ENCODE data around the gene PLEKHG4B. TPM values are rescaled to one million over a fixed set of nuclear protein-coding genes. Genes with fewer than 3 reads are reported as not detected.

Gene PLEKHG4B
- total and polyA plus RNA-seq, 7 donors = 0.01 TPM; not detected in 6

DNA sequence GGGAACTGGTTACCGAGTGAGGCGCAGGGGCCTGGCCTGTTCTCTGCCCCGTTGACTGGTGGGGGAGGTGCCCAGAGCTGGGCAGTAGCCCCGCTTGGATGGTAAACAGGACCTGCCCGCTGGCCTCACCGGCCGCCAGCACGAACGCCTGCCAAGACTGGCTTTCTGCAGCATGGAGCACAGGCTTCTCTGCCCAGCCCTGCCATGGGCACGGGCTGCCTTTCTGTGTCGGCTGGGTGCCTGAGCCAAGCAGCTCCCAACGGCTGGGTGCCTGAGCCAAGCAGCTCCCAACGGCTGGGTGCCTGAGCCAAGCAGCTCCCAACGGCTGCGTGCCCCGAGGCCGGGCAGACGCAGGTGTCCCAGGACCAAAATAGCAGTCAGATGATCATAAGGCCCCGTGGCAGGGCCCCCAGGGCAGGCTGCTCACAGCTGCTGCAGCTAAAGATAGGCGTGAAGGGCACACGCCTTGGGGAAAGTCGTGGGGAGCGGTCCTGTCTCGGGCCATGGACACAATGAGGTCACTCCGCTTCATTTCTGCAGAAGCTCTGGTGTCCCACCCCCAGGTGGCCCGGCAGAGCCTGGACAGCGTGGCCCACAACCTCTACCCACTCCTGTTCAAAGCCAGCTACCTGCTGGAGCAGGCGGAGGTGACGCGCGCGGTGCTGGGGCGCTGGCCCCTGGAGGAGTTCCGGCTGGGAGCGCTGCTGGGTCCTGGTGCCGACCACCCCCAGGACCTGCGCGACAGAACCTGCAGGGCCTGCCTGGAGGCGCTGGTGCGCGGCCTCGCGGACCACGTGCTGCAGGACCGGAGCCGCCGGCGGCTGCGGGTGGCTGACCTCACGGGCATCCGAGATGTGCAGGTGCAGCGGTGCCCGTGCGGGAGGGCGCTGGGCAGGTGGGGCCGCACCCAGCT, 99.3 kb downstream of the PLEKHG4B start, which contains the start of gene LRRC14B:
LRRC14B (plus strand) TSS at position 460 of the 913 bp plus-strand sequence; CDS start at position 504, 44 bp downstream.
- DNase-seq (peak; percentile 75 to 95), ATAC-seq (peak; percentile 79 to 86 (median 85))
- TF ChIP-seq, protein P1, sequence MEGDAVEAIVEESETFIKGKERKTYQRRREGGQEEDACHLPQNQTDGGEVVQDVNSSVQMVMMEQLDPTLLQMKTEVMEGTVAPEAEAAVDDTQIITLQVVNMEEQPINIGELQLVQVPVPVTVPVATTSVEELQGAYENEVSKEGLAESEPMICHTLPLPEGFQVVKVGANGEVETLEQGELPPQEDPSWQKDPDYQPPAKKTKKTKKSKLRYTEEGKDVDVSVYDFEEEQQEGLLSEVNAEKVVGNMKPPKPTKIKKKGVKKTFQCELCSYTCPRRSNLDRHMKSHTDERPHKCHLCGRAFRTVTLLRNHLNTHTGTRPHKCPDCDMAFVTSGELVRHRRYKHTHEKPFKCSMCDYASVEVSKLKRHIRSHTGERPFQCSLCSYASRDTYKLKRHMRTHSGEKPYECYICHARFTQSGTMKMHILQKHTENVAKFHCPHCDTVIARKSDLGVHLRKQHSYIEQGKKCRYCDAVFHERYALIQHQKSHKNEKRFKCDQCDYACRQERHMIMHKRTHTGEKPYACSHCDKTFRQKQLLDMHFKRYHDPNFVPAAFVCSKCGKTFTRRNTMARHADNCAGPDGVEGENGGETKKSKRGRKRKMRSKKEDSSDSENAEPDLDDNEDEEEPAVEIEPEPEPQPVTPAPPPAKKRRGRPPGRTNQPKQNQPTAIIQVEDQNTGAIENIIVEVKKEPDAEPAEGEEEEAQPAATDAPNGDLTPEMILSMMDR (IDR thresholded peaks at IDR 0.05) = no peak
- H3K27me3 ChIP-seq (ENCODE audit: insufficient read depth in 3 of 3, low read length in 2 of 3) = no peaks in the 10 kb centered on the region
- 8 to 15% (median 12%) methylated on average over 47 to 56 of the region's 56 CpGs for whole genome bisulfite sequencing, 3 donors
- H3K9me3 ChIP-seq = no peaks in the 10 kb centered on the region
- H3K4me1 ChIP-seq = peaks cover 56% of the 10 kb centered on the region
- H3K36me3 ChIP-seq (ENCODE audit: insufficient read depth in 1 of 2, low read depth in 1 of 2) = no peaks in the 10 kb centered on the region
- peak within 1 kb of the TSS; percentile 54 for H3K4me3 ChIP-seq
- intact Hi-C loops (cut with DNase I) = no loop called here
- H3K27ac ChIP-seq = peak within 1 kb of the TSS; percentile 97

DNA sequence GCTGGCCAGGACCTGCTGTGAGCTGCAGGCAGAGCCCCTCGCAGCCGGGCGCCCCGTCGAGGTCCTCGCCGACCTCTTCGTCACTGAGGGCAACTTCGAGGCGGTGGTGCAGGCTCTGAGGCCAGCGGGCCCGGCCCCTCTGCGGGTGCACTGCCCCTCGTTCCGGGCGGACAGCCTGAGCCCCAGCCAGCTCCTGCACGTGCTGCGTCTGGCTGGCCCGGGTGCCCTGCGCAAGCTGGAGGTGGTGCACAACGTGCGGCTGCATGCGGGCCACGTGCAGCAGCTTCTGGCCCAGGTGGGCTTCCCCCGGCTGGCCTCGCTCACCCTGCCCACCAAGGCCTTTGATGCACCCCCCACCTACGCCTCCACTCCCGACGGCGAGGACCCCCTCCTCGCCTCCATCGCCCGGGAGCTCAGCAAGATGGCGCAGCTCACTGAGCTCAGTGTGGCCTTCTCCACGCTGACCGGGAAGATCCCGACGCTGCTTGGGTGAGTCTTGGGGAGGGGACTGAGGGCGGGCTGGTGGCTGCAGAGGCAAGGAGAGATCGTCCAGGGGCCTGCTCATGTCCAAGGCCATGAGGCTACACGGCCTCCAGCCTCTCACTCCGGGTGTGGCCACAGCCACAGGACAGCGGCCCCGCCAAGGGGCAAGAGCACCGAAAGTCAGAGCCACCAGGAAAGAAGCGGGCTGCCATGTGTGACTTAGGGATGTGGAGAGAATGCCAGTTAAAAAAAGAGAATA, 100.2 kb downstream of the PLEKHG4B start:
- H3K4me3 ChIP-seq = peak overlapping the region; percentile 54
- ATAC-seq = no peak
- H3K27ac ChIP-seq = peak overlapping the region; percentile 97
- H3K36me3 ChIP-seq (ENCODE audit: insufficient read depth in 1 of 2, low read depth in 1 of 2) = no peaks in the 10 kb centered on the region
- intact Hi-C loops (cut with DNase I) = no loop called here
- 49 to 52% (median 50%) methylated on average over 36 to 46 of the region's 46 CpGs for WGBS, 3 donors
- peaks cover 56% of the 10 kb centered on the region for H3K4me1 ChIP-seq
- H3K27me3 ChIP-seq (ENCODE audit: insufficient read depth in 3 of 3, low read length in 2 of 3) = no peaks in the 10 kb centered on the region
- TF ChIP-seq, protein P1 (IDR thresholded peaks at IDR 0.05) = no peak
- no peak for DNase-seq
- H3K9me3 ChIP-seq = no peaks in the 10 kb centered on the region

DNA sequence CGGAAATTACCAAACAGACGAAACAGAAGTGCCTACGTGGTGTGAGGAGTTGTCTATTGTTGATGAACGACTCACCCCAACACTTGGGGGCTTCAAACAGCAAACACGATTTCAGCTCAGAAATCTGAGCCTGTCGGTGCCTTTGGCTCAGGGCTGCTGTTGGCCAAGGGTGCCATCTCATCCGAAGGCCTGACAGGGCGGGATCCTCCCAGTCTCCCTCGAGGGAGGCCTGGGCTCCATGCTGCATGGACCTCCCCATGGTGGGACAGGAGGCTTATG, 100.7 kb downstream of the PLEKHG4B start:
- Histone ChIP-seq H3K4me3 (peak overlapping the region; percentile 54), H3K27me3 (ENCODE audit: insufficient read depth in 3 of 3, low read length in 2 of 3) (no peaks in the 10 kb centered on the region), H3K36me3 (ENCODE audit: insufficient read depth in 1 of 2, low read depth in 1 of 2) (no peaks in the 10 kb centered on the region), H3K4me1 (peaks cover 56% of the 10 kb centered on the region), H3K9me3 (no peaks in the 10 kb centered on the region), H3K27ac (peak overlapping the region; percentile 97)
- TF ChIP-seq, protein P1 (IDR thresholded peaks at IDR 0.05) = no peak
- DNase-seq = no peak
- 31 to 51% (median 31%) methylated on average over 9 of the region's 9 CpGs for WGBS, 3 donors
- ATAC-seq = no peak
- intact Hi-C loops (cut with DNase I) = no loop called here

DNA sequence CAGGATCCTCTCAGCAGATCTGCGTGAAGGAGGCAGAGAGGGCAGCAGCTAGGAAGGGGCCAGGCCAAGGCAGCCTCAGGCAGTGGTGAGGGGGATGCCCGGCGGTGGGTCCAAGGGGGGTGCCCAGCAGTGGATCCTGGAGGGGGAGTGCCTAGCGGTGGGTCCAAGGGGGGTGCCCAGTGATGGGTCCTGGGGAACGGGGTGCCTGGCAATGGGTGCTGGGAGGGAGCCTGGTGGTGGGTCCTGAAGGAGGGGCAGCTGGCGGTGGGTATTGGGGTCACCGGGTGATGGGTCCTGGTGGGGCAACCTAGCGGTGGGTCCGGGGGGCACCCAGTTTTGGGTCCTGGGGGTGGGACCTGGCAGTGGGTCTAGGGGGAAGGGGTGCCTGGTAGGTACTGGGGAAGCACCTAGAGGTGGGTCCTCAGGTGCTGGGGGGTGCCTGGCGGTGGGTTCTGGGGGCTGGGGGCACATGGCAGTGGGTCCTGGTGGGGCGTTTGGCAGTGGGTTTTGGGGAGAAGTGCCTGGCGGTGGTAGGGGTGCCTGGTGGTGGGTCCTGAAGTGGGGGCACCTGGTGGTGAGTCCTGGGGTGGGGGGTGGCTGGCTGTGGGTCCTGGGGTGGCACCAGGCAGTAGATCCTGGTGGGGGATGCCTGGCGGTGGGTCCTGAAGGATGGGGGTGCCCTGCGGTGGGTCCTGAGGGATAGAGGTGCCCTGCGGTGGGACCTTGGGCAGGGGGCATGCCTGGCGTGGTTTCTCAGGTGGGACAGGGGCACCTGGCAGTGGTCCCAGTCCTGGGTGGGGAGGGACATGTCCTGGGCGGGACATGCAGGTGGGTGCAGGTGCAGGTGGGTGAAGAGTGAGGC, 101.2 kb downstream of the PLEKHG4B start:
- no peak for ATAC-seq
- intact Hi-C loops (cut with DNase I) = no loop called here
- Histone ChIP-seq H3K27me3 (ENCODE audit: insufficient read depth in 3 of 3, low read length in 2 of 3) (no peaks in the 10 kb centered on the region), H3K9me3 (no peaks in the 10 kb centered on the region), H3K4me3 (peak overlapping the region; percentile 54), H3K27ac (peak overlapping the region; percentile 97), H3K4me1 (peaks cover 55% of the 10 kb centered on the region), H3K36me3 (ENCODE audit: insufficient read depth in 1 of 2, low read depth in 1 of 2) (no peaks in the 10 kb centered on the region)
- 71 to 83% (median 75%) methylated on average over 16 to 17 of the region's 17 CpGs for WGBS, 3 donors
- TF ChIP-seq, protein P1 (IDR thresholded peaks at IDR 0.05) = no peak
- no peak for DNase-seq
